Thymus (tissue), 11 donors: Measurements from ENCODE around the gene RASGEF1C. TPM values are rescaled to one million over a fixed set of nuclear protein-coding genes. Genes with fewer than 3 reads are reported as not detected.
"Not testable (repeated sequence)": the region's sequence is repeated elsewhere in the genome, so short reads cannot be mapped to it uniquely, and the experiment has no call there.

Experiments used
- DNase-seq, 9 donors: peaks; one replicate each; pipeline ENCODE4 v3.0.0-alpha.2; 2013; ENCODE audit warnings: low spot score in 9 of 9, low read depth in 6 of 9, missing footprints in 1 of 9
- H3K27ac ChIP-seq, 2 donors: one replicate each; pipeline ENCODE4 v1.5.1; 2013; ENCODE audit warnings: control low read depth in 1 of 2, low read depth in 1 of 2, low read length in 1 of 2, mild to moderate bottlenecking in 1 of 2, moderate library complexity in 1 of 2
- H3K27me3 ChIP-seq, 2 donors: one replicate each; pipeline ENCODE4 v1.5.1; 2013; ENCODE audit warnings: low read length in 1 of 2; ENCODE audit not compliant: control insufficient read depth in 2 of 2, insufficient read depth in 1 of 2
- H3K36me3 ChIP-seq, 2 donors: one replicate each; pipeline ENCODE4 v1.5.1; 2013; ENCODE audit warnings: low read length in 1 of 2, mild to moderate bottlenecking in 1 of 2, moderate library complexity in 1 of 2; ENCODE audit not compliant: control insufficient read depth in 2 of 2, insufficient read depth in 2 of 2
- H3K4me1 ChIP-seq, 2 donors: one replicate each; pipeline ENCODE4 v1.5.1; 2013; ENCODE audit warnings: low read length in 2 of 2; ENCODE audit not compliant: control insufficient read depth in 2 of 2, insufficient read depth in 2 of 2
- H3K4me3 ChIP-seq, 2 donors: one replicate each; pipeline ENCODE4 v1.5.1; 2013; ENCODE audit warnings: low read length in 2 of 2, control low read depth in 1 of 2, mild to moderate bottlenecking in 1 of 2
- H3K9me3 ChIP-seq, 2 donors: one replicate each; pipeline ENCODE4 v1.5.1; 2013; ENCODE audit warnings: low read length in 1 of 2, mild to moderate bottlenecking in 1 of 2; ENCODE audit not compliant: control insufficient read depth in 2 of 2, insufficient read depth in 1 of 2
- WGBS: extraction: QIAGEN DNeasy Blood & Tissue Kit; methylation state at CpG from one replicate; pipeline ENCODE4 v1.1.7; 2013; 5-methylcytosine and 5-hydroxymethylcytosine counted together
- polyA plus RNA-seq: library from polyadenylated mRNA; stranded (reverse); fragments of 200-250 nt; gene quantifications from one replicate; pipeline ENCODE4 v1.2.3, GENCODE V29; 2013
- total RNA-seq: library from RNA; stranded (reverse); fragments of 120-200 nt; gene quantifications from one replicate; pipeline ENCODE4 v1.2.4, GENCODE V29; 2013
- donor health status: healthy.

Gene RASGEF1C
- total and polyA plus RNA-seq, 2 donors: 0.11 TPM; not detected in 1

DNA sequence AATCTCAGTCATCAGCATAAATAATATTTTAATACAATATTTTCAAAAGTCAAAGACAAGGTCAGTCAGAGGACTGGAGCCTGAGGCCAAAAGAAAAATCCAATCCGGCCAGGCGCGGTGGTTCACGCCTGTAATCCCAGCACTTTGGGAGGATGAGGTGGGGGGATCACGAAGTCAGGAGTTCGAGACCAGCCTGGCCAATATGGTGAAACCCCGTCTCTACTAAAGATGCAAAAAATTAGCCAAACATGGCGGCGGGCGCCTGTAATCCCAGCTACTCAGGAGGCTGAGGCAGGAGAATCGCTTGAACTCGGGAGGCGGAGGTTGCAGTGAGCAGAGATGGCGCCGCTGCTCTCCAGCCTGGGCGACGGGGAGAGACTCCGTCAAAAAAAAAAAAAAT, 119.4 kb downstream of the RASGEF1C start:
- H3K9me3 ChIP-seq, H3K27me3 ChIP-seq, H3K27ac ChIP-seq, H3K36me3 ChIP-seq, DNase-seq: not testable (repeated sequence)
- peak overlapping the region in 1 of 2 donors; percentile 44 for H3K4me3 ChIP-seq
- peaks cover 14 to 31% of the 10 kb centered on the region in 2 donors for H3K4me1 ChIP-seq
- WGBS: 82% methylated on average over 18 of the region's 18 CpGs

DNA sequence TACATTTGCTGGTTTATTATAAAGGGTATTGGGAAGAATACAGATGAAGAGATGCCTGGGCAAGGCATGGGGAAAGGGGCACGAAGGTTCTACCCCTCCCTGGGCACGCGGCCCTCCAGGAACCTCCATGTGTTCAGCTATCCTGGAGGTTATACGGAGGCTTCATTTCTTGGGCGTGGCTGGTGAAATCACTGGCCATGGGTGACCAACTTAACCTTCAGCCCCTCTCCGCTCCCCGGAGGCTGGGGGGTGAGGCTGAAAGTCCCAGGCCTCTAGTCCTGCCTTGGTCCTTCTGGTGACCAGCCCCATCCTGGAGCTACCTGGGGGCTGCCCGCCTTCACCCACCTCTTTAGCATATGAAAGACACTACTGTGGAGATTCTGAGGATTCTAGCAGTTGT, 120.5 kb downstream of the RASGEF1C start:
- DNase-seq: no peak
- H3K9me3 ChIP-seq: peaks cover 0 to 3% of the 10 kb centered on the region in 2 donors
- 98% methylated on average over 8 of the region's 8 CpGs for WGBS
- peaks cover 16 to 33% of the 10 kb centered on the region in 2 donors for H3K4me1 ChIP-seq
- H3K27ac ChIP-seq: no peak overlapping the region
- no peaks in the 10 kb centered on the region for H3K36me3 ChIP-seq
- no peak overlapping the region for H3K4me3 ChIP-seq
- peaks cover 3 to 6% of the 10 kb centered on the region in 2 donors for H3K27me3 ChIP-seq

DNA sequence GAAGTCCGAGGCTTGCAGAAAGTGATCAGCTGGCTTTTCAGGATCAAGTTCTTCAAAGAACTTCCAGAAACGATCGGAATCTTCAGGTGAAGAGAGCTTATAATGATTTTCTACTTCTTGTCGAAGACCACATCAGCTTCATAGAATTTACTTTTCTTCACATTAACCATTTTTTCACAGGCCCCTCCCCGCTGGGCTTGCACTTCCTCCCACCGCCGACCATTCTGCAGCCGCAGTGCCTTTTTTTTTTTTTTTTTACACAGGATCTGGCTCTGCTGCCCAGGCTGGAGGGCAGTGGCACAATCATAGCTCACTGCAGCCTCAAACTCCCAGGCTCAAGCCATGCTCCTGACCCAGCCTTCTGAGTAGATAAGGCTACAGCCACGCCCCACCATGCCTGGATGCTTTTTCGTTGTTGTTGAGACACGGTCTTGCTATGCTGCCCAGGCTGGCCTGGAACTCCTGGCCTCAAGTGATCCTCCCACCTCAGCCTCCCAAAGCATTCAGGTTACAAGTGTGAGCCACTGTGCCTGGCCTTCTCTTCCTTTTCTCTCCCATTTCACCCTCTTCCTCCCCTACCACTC, 122.1 kb downstream of the RASGEF1C start:
- no peak overlapping the region for H3K27ac ChIP-seq
- DNase-seq: no peak
- peaks cover 16 to 33% of the 10 kb centered on the region in 2 donors for H3K4me1 ChIP-seq
- H3K27me3 ChIP-seq: peaks cover 3 to 6% of the 10 kb centered on the region in 2 donors
- whole genome bisulfite sequencing: 95% methylated on average over 11 of the region's 11 CpGs
- H3K4me3 ChIP-seq: no peak overlapping the region
- peaks cover 0 to 3% of the 10 kb centered on the region in 2 donors for H3K9me3 ChIP-seq
- no peaks in the 10 kb centered on the region for H3K36me3 ChIP-seq

DNA sequence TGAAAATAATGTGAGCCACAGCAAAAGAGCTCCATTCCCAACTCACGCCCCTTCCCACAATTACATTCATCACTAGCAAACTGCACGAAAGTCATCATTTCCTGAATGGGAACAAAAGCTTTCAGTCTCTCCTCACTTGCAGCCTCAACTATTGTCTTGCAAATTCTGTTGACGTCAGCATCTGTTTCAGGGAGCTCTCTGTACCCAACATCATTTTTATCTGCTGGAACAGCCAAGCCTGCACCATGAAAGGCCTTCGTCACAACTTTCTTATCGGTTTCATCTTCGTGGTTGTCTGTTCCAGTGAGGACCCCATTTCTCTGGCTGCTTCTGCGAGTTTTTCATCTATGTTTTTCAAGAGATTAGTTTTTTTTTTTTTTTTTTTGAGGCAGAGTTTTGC, 123.2 kb downstream of the RASGEF1C start:
- no peaks in the 10 kb centered on the region for H3K36me3 ChIP-seq
- WGBS: 14% methylated on average over 7 of the region's 7 CpGs
- peaks cover 15 to 36% of the 10 kb centered on the region in 2 donors for H3K4me1 ChIP-seq
- peak overlapping the region; percentile 34 to 78 for H3K27ac ChIP-seq
- peaks cover 1 to 8% of the 10 kb centered on the region in 2 donors for H3K9me3 ChIP-seq
- DNase-seq: peak in 7 of 9 donors; percentile 39 to 85 (median 65)
- no peak overlapping the region for H3K4me3 ChIP-seq
- H3K27me3 ChIP-seq: peaks cover 3 to 13% of the 10 kb centered on the region in 2 donors

DNA sequence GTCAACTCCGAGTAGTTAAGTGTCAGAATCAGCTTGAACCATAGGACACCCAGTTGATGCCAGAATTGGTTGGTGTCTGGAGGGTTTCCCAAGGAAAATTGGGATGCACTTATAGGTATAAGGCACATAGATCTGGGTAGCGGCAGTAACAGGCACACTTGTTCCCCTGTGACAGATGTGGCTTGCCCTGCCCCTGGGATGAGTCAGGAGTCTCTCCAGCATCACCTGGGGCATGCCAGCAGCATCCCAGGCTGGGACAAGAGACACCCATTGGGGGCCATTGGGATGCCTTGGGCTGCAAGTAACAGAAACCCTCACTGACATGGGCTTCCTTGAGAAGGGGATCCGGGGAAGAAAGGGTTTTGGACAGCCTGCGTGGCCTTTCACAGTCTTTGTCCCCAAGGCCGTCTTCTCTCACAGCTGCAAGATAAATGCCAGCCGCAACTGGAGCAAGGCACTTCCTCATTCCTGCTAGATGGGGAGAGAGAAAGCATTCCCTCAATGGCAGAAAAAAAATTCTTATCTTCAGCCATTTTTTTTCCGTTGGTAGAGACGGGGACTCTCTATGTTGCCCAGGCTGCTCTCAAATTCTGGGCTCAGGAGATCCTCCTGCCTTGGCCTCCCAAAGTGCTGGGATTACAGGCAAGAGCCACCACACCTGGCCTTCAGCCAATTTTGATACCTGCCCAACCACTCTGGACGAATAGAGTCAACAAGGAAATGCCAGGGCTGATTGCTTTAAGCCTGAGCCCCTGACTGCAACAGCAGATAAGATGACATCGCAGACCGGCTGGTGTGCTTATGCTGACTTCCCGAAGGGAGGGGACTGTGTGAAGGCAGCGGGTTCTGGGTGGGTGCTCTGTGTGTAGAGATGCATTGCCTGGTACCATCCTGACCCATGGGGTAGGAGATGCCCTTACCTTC, 124.1 kb downstream of the RASGEF1C start:
- Histone ChIP-seq H3K36me3 (no peaks in the 10 kb centered on the region), H3K27ac (peak overlapping the region in 1 of 2 donors; percentile 68), H3K4me1 (peaks cover 22 to 39% of the 10 kb centered on the region in 2 donors), H3K4me3 (peak overlapping the region in 1 of 2 donors; percentile 7), H3K27me3 (peaks cover 3 to 17% of the 10 kb centered on the region in 2 donors), H3K9me3 (peaks cover 1 to 9% of the 10 kb centered on the region in 2 donors)
- peak in 2 of 9 donors; percentile 43 to 62 for DNase-seq
- 24% methylated on average over 13 of the region's 13 CpGs for WGBS

DNA sequence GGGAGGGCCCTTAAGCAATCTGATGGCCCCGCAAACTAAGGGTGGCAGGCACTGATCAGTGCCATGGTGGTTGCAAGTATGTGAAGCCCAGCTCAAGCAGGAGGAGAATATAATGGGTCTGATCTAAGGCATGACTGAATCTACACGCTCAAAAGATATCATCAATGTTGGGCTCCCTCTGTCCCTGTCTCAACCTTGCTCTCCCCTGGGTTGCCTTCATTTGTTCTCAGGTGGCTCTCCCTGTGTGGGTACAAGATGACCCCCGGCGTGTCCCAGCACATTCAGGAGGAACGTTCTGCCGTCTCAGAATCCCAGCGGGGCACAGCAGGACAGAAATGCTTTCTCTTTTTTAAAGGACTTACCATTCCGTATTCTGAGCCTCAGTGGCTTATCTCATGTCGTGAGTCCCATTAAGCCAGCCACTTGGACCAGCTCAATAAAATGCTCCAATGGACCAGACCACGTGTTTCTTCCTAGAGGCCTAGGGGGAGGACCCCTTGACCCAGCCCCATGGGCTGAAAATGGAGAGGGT, 125.4 kb downstream of the RASGEF1C start:
- Histone ChIP-seq H3K36me3 (no peaks in the 10 kb centered on the region), H3K27ac (no peak overlapping the region), H3K4me1 (peaks cover 22 to 45% of the 10 kb centered on the region in 2 donors), H3K27me3 (peaks cover 8 to 21% of the 10 kb centered on the region in 2 donors), H3K4me3 (no peak overlapping the region), H3K9me3 (peaks cover 1 to 9% of the 10 kb centered on the region in 2 donors)
- DNase-seq: no peak
- 96% methylated on average over 10 of the region's 10 CpGs for WGBS

DNA sequence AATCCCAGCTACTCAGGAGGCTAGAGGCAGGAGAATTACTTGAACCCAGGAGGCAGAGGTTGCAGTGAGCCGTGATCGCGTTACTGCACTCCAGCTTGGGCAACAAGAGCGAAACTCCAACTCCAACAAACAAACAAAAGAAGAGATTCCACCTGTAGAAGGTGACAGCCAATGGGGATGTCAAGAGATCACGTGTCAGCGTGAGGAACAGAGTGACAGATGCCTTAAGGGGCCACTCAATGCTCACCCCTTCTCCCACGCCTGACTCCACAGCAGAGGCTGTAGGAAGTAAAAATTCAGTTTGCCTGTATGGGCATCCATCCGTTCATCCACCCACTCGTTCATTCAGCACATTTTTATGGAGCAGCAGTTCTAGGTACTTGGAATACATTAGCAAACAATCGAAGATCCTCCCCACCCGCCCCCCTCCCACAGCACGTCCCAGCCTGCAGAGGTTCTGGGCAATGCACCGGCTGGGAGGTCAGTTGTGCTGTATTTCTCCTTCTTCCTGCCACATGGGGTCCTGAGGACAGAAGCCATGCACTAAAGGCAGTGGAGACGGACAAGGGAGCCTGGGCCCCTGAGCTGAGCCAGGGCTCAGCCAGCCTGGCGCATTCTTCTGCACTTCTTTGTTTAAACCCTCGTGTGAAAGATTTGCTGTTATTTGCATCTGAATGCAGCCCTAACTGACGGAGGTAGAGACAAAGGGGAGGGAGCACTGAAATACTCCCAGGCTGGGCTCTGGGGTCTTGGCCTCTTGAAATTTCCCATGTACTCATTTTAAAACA, 126.2 kb downstream of the RASGEF1C start:
- no peak for DNase-seq
- H3K27me3 ChIP-seq: peaks cover 5 to 21% of the 10 kb centered on the region in 2 donors
- no peaks in the 10 kb centered on the region for H3K36me3 ChIP-seq
- 90% methylated on average over 17 of the region's 17 CpGs for WGBS
- peaks cover 22 to 45% of the 10 kb centered on the region in 2 donors for H3K4me1 ChIP-seq
- peaks cover 1 to 9% of the 10 kb centered on the region in 2 donors for H3K9me3 ChIP-seq
- no peak overlapping the region for H3K27ac ChIP-seq
- H3K4me3 ChIP-seq: no peak overlapping the region

DNA sequence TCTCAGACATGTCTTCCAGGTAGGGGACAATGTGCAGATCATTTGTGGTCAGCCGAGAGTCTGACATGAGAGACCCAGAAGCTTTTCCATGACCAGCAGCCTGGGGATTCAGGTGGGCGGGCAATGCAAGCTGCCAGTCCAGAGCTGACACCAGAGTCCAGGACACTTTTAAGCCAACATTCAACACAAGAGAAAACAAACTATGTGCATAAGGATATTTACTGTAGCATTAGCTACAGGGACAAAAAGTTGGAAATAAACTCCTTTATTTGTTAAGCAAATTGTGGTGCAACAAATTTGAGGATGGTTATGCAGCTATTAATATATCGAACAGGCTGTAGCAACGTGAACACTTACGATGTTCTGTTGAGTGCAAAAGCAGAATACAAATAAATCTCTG, 127.5 kb downstream of the RASGEF1C start:
- peaks cover 18 to 40% of the 10 kb centered on the region in 2 donors for H3K4me1 ChIP-seq
- H3K36me3 ChIP-seq: no peaks in the 10 kb centered on the region
- H3K4me3 ChIP-seq: no peak overlapping the region
- H3K27ac ChIP-seq: no peak overlapping the region
- H3K27me3 ChIP-seq: peaks cover 5 to 21% of the 10 kb centered on the region in 2 donors
- peaks cover 1 to 9% of the 10 kb centered on the region in 2 donors for H3K9me3 ChIP-seq
- no peak for DNase-seq
- WGBS: 93% methylated on average over 5 of the region's 5 CpGs
